NCI-H146 (cell line): ENCODE measurements around the gene ATXN1.

Experiments
- DNase-seq: peaks from one replicate; lab custom pipeline; 2025; lab: John Stamatoyannopoulos, UW

Gene ATXN1

DNA sequence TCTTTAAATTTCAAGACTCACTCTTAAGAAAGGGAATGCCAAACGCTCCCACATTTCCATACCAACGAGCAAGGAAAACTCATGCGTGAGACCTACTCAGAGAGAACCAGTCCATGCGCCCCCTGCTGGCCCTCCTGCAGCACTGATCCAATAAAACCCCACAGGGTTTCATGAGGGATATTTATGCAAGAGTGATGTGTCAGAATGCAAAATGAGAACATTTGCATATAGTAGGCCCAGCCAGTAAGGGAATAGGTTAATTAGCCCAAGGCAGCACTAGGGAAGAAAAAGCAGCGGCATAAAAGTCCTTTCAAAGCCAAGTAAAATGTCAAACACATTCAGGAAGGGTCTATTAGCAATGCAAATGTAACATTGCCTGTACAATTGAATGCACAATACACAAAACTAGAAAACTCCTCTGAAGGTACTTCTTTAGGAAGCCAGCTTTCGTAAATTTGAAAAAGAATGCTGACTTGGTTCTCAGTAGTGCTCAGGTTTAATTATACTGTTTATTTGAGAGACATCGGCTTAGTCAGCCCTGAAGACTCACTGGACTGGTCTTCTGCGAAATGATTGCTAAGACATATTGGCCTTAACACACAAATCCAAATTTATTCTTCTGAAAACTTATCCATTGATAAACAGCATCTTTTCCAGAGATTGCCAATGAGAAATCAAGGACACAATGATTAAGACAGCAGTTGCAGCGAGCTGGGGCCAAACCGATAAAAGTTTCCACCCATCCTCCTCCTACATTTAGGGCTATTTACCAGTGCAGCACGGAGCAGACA is 429.7 kb downstream of the ATXN1 start:
- DNase-seq, result peak; percentile 79

DNA sequence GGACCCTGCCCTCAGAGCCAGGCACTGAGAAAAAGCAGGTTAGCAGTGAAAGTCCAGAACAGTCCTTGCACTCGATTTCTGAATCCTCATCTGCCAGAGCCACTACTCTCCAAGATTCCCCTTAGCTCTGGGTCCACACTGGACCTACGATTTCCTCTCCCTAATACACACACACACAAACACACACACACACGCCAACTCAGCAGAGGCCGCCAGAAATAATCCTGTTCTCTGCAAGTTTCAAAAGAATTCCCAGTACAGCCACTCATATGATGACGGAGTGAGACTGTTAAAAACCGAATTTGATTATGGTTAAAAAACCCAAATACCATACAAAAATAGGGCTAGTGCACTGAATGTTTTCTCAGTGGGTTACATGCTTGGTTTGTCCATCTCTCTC is 432.0 kb downstream of the ATXN1 start:
- no peak for DNase-seq

DNA sequence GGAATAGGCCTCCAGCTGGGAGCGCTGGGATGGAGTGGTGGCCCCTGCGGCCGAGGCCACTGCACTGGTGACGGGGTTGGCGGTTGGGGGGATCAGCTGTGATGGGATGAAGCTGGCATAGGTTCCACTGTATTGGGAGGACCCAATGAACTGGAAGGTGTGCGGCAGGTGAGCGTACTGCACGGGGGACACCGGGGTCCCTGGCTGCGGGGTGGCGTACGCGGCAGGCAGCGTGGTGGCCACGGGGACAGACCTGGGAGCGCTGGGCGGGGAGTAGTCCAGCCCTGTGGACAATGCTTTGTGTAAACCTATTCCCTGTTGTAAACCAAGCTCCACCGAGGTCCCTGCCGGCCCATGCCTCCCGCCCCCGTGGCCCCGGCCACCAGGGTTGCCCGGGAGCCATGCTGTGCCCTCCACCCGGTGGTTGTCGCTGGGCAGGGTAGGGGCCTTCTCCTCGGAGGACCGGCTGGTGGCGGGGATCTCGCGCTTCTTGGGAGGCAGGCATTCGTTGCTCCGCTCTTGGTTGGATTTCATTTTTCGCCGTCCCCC is 433.4 kb downstream of the ATXN1 start:
- no peak for DNase-seq

DNA sequence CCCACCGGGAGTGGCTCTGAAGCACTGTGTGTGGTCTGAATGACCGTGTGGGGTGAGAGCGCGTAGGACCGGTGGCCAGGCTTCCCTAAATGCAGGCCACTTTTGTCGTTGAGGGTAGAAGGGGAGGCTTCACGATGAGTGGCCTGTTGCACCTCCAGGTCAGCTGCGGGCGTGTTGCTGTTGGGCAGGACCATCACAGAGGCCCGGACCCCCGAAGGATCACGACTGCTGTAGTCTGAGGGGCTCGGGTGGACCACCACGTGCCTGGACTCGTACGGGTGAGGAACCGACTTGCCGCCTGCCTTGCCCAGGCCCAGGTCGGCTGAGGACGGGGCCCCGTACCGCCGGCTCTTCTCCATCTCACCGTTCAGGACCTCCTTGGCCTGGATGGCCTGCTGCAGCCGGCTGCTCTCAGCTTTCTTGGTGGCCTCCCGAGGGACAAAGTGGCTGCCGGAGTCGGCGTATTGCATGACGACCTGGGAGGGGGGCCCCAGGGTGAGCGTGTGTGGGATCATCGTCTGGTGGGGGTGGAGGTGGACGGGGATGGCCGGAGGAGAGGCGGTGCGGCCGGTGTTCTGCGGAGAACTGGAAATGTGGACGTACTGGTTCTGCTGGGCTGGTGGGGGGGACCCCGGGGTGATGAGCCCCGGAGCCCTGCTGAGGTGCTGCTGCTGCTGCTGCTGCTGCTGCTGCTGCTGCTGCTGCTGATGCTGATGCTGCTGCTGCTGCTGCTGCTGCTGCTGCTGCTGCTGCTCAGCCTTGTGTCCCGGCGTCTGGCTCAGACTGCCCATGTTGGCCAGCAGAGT is 434.1 kb downstream of the ATXN1 start:
- DNase-seq, result no peak

DNA sequence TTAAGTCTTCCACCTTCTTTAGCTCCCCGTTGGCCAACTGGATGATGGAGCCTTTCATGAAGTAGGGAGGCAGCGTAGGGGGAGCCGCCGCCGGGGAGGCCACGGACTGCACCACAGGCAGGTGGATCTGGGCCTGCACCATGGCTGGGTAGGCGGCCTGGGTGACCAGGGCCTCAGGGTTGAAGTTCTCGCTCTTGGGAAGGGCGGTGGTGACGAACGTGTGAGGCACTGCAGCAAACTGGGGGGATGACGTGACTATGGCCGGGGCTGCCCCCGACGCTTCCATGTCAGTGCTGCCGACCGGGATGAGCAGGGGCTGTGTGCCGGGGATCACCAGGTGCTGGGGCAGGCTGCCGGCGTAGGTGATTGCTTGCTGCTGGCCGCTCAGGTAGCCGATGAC is 434.7 kb downstream of the ATXN1 start:
- no peak for DNase-seq

- DNase-seq, result no peak
Observed at GRCh38 chr6:16324606-16325225, 436.5 kb downstream of the ATXN1 start.

GRCh38 chr6:16324184-16324583 is 437.1 kb downstream of the ATXN1 start:
- no peak for DNase-seq

GRCh38 chr6:16322666-16323312 is 438.5 kb downstream of the ATXN1 start:
- DNase-seq, result peak; percentile 85

DNA sequence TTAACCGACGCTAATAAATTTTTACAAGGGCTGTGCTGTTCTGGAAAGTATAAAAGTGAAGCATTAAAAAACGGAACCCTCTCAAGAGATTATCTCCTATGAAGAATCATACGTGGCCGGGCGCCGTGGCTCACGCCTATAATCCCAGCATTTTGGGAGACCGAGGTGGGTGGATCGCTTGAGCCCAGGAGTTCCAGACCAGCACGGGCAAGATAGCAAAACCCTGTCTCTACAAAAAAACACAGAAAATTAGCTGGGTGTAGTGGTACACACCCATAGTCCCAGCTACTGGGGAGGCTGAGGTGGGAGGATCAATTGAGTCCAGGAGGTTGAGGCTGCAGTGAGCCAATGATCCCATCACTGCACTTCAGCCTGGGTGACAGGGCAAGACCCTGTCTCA is 439.4 kb downstream of the ATXN1 start:
- DNase-seq, result no peak

DNA sequence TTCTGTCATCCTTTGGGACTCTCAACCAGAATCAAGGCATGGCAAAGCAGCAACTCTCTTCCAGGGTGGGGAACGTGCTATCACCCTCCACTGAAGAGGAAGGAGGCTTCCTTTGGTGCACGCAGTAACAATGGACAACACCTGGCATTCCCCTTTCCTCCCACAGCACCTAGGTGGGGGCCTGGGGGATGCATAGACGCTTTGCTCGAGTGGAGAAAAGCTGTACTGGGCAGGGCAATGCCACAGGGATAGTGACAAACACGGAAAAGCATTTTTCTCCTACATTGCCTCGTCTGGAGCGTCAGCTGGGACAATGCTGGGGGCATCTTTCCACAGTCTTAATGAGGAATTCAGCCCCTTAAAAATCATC is 439.9 kb downstream of the ATXN1 start:
- DNase-seq, result no peak

DNA sequence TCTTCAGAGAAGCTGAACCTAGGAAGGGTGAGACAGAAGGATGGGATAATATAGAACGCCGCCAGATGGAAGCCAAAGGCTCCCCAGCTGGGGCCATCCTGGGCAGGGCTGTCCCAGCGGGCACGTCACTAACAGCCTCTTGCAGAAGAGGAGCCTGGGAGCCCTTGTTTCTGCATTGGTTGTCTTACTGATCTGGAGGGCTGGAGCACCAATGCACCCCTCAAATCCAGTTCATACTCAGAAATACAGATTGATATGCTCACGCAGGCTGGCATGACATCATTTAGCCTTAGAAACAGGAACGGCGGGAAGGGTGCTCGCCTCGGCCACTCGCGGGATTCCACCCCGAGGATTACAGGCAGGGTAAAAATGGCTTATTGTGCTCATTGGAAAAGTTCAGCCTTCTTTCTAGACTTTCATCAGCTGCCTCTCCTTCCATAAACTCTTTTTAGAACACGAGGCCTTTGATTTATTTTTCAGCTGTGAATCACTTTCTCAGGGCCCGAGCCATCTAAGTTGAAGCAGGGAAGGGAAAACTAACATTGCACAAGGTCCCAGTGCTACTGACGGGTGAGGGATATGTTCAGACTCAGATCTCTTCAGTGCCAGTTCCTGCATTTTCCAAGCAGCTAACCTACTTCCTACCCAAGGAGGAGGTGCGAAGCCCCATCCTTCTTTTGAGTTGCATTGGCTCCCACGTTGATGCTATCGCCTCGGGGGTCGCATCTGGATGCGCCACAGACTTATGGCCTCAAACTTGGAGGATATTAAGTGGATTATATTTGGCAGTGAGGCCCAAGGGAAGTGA is 440.5 kb downstream of the ATXN1 start:
- no peak for DNase-seq

DNA sequence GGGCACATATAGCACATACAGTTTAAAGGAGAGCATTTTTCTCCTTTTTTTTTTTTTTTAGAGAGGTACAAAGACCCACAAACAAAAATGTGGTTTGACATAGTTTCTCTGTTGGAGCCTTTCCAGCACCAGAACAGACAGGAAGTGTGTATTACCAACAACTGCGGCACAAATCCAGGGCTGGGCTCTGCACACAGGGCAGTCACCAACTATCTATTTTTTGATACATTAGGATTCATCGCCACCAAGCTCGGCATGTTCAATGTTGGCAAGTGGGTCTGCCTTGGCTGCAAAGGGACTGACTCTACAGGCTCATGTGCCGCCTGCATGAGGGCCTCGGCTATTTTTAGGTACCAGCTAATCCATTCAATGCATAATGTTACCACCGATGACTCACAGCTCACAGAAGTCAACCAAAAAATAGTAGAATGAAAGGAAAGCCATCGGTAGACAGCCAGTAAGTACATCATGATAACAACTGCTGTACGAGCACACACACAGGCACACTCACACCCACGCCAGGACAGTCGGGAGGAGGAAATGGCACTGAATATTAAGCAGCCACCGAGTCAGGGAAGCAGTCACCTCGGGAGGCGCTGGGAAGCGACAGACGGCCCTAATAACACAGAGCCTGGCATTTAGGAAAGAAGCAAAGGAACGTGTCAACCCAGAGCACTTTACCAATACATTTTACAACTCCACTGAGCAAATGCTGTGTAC is 441.3 kb downstream of the ATXN1 start:
- DNase-seq, result peak; percentile 26

DNA sequence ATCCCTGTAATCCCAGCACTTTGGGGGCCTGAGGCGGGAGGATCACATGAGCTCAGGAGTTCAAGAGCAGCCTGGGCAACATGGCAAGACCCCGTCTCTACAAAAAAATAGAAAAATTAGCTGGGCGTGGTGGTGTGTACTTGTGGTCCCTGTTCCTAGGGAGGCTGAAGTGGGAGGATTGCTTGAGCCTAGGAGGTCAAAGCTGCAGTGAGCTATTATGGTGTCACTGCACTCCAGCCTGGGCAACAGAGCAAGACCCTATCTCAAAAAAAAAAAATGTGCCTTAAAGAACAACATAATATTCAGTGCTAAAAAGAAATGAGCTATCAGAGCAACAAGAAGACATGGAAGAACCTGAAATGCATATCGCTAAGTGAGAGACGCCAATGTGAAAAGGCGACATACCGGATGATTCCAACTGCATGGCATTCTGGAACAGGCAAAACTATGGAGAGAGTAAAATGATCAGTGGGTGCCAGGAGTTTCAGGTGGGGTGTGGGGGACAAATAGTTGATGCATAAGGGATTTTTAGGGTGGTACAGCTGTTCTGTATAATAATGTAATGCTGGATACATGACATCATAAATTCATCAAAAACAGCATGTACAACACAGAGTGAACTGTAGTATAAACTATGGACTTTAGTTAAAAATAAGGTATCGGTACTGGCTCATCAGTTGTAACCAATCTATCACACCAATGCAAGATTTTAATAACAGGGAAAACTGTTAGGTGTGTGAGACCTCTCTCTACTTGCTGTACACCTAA is 442.1 kb downstream of the ATXN1 start:
- no peak for DNase-seq

DNA sequence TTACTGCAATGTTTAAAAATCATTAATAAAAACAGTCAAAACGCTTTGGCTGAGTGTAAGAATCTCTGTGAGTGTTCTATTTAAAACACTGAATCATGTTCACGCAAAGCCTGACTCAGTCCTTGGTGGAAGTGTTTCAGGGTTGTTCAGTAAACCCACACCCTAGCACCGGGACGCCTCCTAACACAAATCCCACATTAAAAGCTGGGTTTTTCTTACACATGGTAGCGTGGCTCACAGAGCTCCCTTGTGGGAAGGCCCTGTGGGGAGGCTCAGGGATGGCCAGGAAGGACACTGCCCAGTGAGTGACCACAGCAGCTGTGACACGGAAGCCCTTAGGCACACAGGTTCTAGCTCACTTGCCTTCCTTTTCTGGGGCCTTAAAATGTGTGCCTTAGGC is 442.7 kb downstream of the ATXN1 start:
- no peak for DNase-seq

GRCh38 chr6:16316741-16317251 is 444.5 kb downstream of the ATXN1 start:
- peak; percentile 71 for DNase-seq

DNA sequence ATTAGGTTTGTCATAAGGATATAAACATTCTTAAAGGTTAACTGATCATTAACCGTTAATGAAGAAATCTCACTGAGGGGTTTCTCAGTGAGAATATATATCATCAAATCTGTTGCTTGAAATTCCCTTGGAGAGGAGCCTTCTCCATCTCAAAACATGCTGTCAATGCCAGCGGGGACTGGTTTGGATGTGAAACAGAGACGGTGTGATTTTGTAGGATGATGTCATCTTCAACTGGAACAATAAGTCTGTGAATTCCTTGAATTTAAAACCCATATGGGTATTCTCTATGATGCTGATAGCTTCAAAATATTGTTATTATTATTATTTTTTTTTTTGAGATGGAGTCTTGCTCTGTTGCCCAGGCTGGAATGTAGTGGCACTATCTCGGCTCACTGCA is 447.0 kb downstream of the ATXN1 start:
- DNase-seq, result no peak

GRCh38 chr6:16313732-16314131 is 447.5 kb downstream of the ATXN1 start:
- DNase-seq, result no peak

- DNase-seq, result no peak
Observed at GRCh38 chr6:16311763-16312162, 449.5 kb downstream of the ATXN1 start.

DNA sequence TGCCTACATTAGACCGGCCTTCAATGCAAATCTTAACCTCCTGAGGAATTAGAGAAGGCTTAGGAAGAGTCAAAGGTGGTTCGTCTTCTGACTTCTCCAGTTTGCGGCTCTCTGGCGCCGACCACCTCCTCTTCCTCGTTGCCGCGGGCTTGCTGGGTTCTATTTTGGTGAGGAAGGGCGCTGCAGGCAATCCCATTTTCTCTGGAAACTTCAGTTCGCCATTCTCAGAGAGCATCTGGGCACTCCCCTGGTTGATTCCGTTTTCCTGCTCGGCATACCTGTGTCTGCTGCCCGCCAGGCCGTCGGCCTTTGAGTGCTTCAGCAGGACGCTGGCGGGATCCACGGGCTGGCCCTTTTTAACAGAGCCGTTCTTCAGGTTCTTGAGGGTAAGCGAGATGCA is 454.9 kb downstream of the ATXN1 start:
- DNase-seq, result no peak

- DNase-seq, result no peak
Observed at GRCh38 chr6:16305788-16306187, 455.5 kb downstream of the ATXN1 start.
